NCI-H748 (cell line): ENCODE data around the gene IFT43.

Experiments
- DNase-seq: peaks from one replicate; lab custom pipeline; 2025; ENCODE audit not compliant: unreplicated experiment; lab: John Stamatoyannopoulos, UW

The IFT43 gene

DNA sequence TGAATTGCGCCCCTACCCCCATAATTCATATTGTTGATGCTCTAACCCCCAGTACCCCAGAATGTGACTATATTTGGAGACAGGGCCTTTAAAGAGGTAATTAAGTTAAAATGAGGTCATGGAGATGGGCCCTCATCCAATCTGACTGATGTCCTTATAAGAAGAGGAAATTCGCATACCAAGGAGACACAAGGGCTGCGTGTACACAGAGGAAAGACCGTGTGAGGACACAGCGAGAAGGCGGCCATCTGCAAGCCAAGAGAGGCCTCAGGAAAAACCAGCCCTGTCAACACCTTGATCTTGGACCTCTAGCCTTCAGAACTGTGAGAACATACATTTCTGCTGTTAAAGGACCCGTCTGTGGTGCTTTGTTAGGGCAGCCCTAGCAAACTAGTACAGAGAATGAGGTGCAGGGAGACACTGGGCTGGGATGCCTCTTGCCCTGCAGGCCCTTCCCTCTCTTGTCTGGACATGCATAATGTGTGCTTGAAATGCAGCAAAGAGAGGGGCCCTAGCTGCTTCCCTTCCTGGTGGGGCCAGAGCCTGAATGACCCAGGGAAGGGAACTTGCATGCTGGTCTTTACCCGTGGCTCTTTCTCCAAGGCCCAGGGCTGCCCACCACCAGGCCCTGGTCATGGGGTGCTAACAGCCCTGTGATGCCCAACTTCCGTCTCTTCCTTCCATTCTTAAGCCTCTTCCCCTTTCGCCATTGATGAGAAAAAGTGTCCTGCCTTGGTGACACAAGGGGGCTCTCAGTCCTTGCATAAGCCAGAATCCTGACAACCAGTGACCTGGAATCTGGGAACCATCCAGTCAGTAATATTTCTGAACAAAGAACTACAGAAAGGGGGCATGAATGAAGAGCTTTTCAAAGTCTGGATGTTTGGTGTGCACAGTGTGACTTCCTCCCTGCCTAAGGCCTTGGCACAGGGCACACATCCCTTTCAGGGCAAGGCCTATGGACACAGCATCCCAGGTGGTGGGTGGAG, 116.1 kb downstream of the IFT43 start:
- peak; percentile 27 for DNase-seq

DNA sequence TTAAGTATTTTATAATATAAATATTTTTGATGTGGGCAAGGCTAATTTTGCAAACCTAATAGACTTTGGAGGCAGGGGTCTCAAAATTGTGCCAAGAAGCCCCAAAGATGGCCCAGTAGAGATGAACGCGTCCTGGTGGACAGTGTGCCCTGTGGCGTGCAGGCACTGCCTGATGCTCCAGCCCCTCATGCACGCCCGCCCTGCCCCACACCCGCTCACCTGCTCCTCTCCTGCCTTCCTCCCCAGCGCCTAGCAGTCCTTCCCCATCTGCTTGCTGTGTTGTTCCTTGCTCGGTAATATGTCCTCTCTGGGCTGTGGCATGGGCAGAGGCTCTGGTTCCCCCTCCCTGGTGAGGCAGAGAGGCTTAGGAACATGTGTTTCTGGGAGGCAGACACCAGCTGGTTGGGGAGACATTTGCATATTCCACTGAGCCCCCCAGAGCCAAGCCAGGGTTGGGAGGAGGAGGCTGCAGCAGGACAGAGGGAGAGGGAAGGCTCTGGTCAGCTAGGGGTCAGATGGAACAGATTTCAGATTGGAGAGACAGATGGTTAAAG, 119.3 kb downstream of the IFT43 start:
- DNase-seq = no peak

- DNase-seq = no peak
Measured at GRCh38 chr14:76106188-76106587, 120.6 kb downstream of the IFT43 start.

DNA sequence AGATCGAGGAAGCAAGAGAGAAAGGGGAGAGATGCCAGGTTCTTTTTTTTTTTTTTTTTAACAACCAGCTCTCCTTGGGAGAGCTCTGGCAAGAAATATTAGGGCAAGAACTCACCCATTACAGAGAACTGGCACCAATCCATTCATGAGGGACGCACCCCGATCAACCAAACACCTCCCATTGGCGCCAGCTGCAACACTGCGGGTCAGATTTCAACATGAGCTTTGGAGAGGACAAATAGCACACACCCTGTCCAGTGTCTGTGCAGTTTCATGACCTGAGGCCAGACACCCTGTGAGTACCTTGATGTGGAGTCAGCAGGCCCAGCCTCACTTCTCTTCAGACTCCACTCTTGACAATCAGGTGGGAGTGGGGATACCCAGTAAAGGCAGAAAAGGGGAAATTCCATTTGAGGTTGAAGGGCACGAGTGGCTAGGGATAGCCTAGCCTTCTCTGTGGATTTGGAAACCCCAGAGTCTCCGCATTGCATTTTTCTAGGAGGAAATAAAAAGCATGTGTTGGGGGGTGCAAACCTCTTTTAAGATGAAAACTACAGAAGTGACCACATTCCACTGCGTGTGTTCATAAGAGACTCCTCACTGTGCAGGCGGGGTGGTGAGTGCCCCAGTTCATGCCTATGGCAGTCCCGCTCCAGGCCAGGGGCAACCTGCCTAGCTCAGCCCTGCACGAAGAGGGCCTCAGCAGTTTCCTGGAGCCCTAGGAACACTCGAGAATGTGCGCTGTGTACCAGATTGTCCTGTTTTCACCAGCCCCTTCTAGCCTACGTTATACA, 123.7 kb downstream of the IFT43 start:
- DNase-seq = peak; percentile 79

- DNase-seq = no peak
Measured at GRCh38 chr14:76112889-76113624, 127.5 kb downstream of the IFT43 start.

- no peak for DNase-seq
Measured at GRCh38 chr14:76113691-76114090, 128.1 kb downstream of the IFT43 start.

DNA sequence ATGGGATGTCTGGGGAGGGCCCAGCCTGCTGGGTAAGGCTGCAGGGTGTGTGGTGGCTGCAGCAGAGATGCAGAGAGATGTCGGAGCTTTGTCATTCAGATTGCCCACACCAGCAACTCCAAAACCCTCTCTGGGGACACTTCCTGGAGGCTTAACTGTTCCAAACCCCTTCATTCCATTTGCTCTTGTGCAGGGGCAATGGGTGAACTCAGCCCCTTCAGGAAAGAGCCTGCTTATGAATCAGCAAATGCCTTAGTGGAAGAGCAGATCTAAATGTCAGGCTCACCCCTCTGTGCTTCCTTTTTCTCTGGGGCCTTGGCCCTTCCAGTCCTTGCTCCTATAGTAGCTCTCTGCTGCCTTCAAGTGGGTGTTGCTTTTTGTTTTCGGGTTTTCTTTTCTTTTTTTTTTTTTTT, 129.5 kb downstream of the IFT43 start:
- no peak for DNase-seq

- DNase-seq = peak; percentile 99
Measured at GRCh38 chr14:76117789-76118484, 132.4 kb downstream of the IFT43 start.

DNA sequence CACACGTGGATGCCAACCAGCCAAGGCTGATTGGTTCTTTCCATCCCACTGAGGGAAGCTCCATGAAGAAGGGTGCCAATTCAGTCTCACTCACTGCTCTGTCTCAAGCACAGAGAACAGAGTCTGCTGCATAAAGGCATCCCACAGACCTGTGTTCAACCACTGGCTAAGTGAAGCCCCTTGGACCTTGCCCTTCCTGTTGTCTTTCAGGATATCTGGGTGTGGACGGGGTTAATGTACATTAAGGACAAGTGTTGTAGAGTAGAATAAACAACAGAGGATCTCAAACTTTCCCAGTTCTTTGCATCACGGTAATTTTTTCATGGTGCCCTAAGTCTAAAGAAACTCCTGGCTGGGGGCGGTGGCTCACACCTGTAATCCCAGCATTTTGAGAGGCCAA, 133.0 kb downstream of the IFT43 start:
- DNase-seq = peak; percentile 31

GRCh38 chr14:76121089-76121748, 135.7 kb downstream of the IFT43 start:
- no peak for DNase-seq

DNA sequence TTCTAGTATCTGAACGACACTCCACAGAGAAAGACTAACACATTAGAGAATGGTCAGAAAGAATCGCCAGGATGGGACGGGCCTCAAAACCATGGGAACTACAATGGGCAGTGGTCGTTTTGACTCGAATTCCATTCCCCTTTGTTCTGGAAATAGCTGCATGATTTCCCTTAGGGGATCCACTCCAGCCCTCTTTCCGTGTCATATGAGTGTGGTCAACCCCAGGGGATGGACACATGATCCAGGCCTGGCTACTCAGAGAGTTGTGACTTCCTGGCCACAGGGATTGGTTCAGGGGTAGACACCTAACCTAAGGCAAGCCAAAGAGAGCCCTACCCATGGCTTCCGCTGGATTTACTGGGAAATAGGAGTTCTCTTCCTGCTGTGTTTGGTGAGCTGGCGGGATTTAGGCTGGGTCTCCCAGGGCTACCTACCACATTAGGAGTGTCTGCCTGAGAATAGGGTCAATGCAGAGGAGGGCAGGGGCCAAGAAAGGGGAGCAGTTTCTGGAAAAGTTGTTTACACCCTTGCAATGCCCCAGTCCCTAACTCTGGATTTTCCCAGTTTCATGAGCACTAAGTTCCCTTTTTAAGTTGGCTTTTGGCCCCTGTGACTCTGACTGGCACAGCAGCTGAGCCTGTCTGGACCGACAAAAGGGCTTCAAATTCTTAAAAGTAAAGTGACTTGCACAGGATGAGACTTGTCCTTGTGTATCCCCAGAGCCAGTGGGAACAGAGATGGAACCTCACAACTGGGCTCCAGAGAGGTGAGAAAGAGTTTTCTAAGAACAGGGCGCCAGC, 138.1 kb downstream of the IFT43 start:
- peak; percentile 13 for DNase-seq

DNA sequence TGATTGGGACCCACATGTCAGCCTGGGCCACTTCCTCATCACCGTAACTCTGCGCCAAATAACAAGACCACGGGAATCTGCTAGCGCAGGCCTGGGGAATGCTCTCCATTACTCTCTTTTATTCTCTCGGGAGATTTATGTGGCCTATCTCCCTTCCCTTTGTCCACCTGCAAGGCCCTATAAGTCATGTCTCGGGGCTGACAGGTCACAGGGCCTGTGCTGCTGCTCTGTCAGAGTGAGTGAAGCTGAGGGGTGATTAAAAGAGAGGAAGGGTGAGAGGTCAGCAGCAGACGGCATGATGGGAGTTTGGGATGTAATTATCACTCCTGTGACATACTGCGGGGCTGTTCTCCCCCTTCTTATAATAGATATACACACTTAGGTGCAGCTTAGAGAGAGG, 139.9 kb downstream of the IFT43 start:
- DNase-seq = no peak

DNA sequence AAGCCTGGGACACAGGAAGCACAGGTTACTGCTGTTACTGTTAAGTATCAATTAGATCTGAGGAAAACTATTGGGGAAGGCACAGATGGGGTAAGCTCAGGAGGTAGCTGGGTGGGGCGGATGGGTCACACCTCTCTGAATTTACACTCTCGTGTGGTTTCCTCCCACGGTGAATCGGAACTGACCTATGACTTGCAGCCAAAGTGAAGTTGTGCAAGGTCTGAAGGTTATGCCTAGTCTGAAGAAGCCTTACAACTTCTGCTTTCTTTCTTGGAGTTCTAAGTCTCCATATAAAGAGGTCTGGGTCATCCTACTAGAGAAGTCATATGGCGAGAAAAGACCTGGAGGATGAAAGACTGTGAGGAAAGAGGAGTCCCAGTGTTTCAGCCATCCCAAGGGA, 140.5 kb downstream of the IFT43 start:
- no peak for DNase-seq

- no peak for DNase-seq
Measured at GRCh38 chr14:76129851-76130576, 144.5 kb downstream of the IFT43 start.

- no peak for DNase-seq
Measured at GRCh38 chr14:76131071-76131965, 145.8 kb downstream of the IFT43 start.

- no peak for DNase-seq
Measured at GRCh38 chr14:76133103-76133502, 147.5 kb downstream of the IFT43 start.
